ENCODE data around the gene ZNF445. TPM values are rescaled to one million over a fixed set of nuclear protein-coding genes. Genes with fewer than 3 reads are reported as not detected.
"Not testable (repeated sequence)": the region's sequence is repeated elsewhere in the genome, so short reads cannot be mapped to it uniquely, and the experiment has no call there.

ZNF445 gene
- total and polyA plus RNA-seq, 2 of the 8 experiments (the other 6 are each of a cell fraction or from before 2014, with no cell fraction given), result 3.3 to 26.3 TPM

DNA sequence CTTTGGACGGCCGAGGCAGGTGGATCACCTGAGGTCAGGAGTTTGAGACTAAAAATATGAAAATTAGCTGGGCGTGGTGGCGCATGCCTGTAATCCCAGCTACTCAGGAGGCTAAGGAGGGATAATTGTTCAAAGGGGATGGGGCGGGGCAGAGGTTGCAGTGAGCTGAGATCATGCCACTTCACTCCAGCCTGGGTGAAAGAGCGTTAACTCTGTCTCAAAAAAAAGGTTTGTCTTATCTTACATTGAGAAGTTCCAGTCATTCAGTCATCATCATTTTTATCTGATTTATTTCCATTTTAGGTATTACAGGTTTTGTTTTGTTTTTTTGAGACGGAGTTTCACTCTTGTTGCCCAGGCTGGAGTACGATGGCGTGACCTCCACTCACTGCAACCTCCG, 2.6 kb downstream of the ZNF445 start:
- H2BK12ac ChIP-seq (ENCODE audit: low read depth, low read length); H2AFZ ChIP-seq (ENCODE audit: low read length); H2AK5ac ChIP-seq (ENCODE audit: low read depth, low read length); H3K79me1 ChIP-seq (ENCODE audit: low read depth, low read length); H3K36me3 ChIP-seq (ENCODE audit: control insufficient read depth in 2 of 4, insufficient read depth in 4 of 4, low read length in 3 of 4); H3K4ac ChIP-seq (replicated peaks; ENCODE audit: insufficient read length, low read depth, low read length); H3K23ac ChIP-seq (ENCODE audit: insufficient read length); H3K56ac ChIP-seq (replicated peaks; ENCODE audit: insufficient read length, low read depth, low read length); H3K9ac ChIP-seq (replicated peaks in 1 of 4; ENCODE audit: extremely low read depth in 1 of 4, low read depth in 3 of 4, low read length in 3 of 4); POLR2A ChIA-PET (ENCODE audit: partially characterized antibody); H4K91ac ChIP-seq (replicated peaks; ENCODE audit: insufficient read length, low read length); H3K4me2 ChIP-seq (ENCODE audit: insufficient read depth in 1 of 2, low read depth in 2 of 2, low read length in 2 of 2); H3K4me3 ChIP-seq (ENCODE audit: extremely low read depth in 1 of 4, insufficient read depth in 2 of 4, low read depth in 3 of 4, low read length in 4 of 4); H3K4me1 ChIP-seq (replicated peaks in 1 of 4; ENCODE audit: control insufficient read depth in 3 of 4, insufficient read depth in 4 of 4, low read length in 3 of 4); FAIRE-seq; H4K8ac ChIP-seq (ENCODE audit: extremely low read depth, insufficient read depth, low read length); H2BK120ac ChIP-seq (replicated peaks; ENCODE audit: low read depth, low read length); H2BK5ac ChIP-seq (ENCODE audit: low read depth, low read length); H3K9me3 ChIP-seq (ENCODE audit: insufficient read depth in 2 of 2, low read depth in 1 of 2, low read length in 1 of 2); H4K20me1 ChIP-seq (replicated peaks in 1 of 2; ENCODE audit: control insufficient read depth in 1 of 2, insufficient read depth in 2 of 2, low read length in 2 of 2); H3K23me2 ChIP-seq (ENCODE audit: low read depth, low read length); CTCF ChIA-PET (ENCODE audit: partially characterized antibody); H2BK20ac ChIP-seq (ENCODE audit: low read length); H3K27ac ChIP-seq (ENCODE audit: low read depth, low read length); H3K14ac ChIP-seq (ENCODE audit: insufficient read length); H3K27me3 ChIP-seq (replicated peaks in 1 of 4; ENCODE audit: control insufficient read depth in 3 of 4, extremely low read depth in 1 of 4, insufficient read depth in 3 of 4, low read length in 3 of 4); DNase-seq (ENCODE audit: low read depth in 1 of 2, low spot score in 2 of 2); H3K18ac ChIP-seq (ENCODE audit: extremely low read depth, low read length); H2BK15ac ChIP-seq (ENCODE audit: low read length); H4K5ac ChIP-seq (ENCODE audit: insufficient read length, low read depth, low read length): not testable (repeated sequence)
- 96% methylated on average over 10 of the region's 10 CpGs; no CpG with 5 or more reads in 1 of the 2 experiments for WGBS, 2 experiments (ENCODE audit: extremely low coverage in 1 of 2, insufficient coverage in 1 of 2, insufficient read length in 1 of 2, insufficient replicate concordance in 2 of 2, low coverage in 1 of 2, low lambda C conversion rate in 2 of 2, missing lambda C conversion rate in 1 of 2)
- H3K79me2 ChIP-seq (ENCODE audit: control insufficient read depth in 1 of 2, insufficient read depth in 2 of 2, low read length in 2 of 2), result peaks cover 0 to 62% of the 10 kb centered on the region in 2 experiments
